Fibroblast of skin of back (primary cell): ENCODE data around the gene MAST2.
"Not testable (repeated sequence)": the region's sequence is repeated elsewhere in the genome, so short reads cannot be mapped to it uniquely, and the experiment has no call there.

Experiments
- DNase-seq: peaks from one replicate; pipeline ENCODE4 v3.0.0-alpha.2; 2013

MAST2 gene

DNA sequence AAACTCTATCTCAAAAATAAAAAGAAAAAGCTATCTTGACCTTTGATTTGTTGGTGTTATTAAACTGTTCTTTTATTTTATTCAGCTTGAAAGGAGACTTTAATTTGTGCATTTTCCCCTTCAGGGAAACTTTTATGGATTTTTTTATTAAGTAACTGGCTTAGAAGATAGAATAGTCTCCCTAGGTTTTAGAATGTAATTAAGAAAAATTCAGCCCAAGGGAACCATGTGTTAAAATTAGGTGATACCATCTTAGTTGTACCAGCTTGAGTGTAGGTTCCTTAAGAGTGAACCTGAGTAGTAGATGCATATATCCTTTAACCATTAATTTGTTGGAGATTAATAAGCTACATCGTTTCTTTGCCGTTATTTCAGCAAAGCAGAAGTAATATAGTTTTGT, 11.4 kb downstream of the MAST2 start:
- no peak for DNase-seq

GRCh38 chr1:45815667-45816458, 12.5 kb downstream of the MAST2 start:
- peak; percentile 31 for DNase-seq

DNA sequence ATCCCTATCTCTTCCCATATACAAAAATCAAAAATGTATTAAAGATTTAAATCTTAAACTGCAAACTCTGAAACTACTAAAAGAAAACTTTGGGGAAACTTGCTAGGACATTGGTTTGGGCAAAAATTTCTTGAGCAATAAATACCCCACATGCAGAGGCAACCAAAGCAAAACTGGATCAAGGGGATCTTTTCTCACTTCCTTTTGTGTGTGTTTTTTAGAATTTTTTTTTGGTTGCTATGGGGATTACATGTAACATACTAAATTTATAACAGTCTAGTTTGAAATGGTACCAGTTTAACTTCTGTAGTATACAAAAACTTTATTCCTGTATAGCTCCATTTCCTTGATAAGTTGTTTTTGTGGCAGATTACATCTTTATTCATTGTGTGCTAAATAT, 16.8 kb downstream of the MAST2 start:
- DNase-seq: no peak

DNA sequence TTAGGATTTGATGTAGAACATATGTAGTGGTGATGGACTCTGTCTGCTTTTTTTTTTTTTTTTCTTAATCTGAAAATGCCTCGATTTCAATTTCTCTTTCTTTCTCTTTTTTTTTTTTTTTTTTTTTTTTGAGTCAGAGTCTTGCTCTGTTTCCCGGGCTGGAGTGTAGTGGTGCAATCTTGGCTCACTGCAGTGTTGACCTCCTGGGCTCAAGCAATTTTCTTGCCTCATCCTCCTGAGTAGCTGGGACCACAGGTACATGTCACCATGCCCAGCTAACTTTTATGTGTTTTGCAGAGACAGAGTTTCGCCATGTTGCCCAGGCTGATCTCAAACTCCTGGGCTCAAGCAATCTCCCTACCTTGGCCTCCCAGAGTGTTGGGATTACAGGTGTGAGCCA, 17.4 kb downstream of the MAST2 start:
- no peak for DNase-seq

GRCh38 chr1:45822644-45823043, 19.2 kb downstream of the MAST2 start:
- DNase-seq: no peak

DNA sequence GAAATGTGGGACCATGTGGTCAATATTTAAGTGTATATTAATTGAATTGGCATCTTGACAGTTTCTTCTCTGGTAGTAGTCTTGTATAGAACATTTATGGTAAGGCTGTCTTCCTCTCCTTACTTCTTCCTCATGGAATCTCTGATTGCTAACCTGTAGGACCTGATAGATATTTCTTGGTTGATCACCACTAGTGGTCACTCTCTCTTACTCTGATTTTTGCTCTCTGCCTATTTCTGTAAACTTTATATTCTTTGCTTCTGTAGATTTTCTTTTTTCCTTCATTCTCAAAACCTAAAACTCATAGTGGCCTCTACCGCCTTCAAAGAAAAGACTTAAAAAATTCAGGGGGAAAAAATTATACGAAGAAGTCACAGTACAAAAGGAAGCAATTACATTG, 21.2 kb downstream of the MAST2 start:
- DNase-seq: no peak

DNA sequence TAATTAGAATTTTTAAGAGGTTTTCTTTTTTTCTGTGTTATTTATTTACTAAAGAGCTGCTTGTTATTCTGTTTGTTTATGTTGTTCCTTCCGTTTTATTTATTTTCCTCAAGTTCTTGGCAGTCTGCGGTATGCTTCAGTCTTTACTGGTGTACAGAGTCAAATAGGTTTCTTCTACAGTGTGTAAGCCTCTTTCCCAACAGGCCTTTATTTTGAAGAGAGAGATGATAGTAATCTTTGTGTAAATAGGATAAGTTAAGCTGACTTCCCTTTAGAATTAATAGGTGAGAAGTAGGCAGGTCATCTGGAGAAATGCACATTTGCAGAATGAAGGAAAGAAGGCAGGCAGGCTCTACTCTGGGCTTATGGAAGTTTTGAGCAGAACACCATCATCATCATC, 23.8 kb downstream of the MAST2 start:
- no peak for DNase-seq

DNA sequence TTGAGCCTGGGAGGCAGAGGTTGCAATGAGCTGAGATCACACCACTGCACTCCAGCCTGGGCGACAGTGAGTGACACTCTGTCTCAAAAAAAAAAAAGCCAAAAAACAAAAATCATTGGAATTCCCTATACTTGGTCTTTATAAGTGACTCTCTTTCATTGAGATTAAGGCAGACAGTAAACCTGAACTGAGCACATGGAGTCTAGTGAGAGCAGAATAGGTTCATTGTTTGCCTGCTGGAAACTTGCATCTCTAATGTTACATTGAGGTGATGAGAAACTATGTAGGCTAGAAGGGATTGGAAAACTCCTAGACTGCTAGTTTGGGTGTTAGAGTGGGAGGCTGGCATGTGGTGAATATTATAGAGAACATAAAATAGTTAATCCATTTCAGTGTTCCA, 25.4 kb downstream of the MAST2 start:
- no peak for DNase-seq

DNA sequence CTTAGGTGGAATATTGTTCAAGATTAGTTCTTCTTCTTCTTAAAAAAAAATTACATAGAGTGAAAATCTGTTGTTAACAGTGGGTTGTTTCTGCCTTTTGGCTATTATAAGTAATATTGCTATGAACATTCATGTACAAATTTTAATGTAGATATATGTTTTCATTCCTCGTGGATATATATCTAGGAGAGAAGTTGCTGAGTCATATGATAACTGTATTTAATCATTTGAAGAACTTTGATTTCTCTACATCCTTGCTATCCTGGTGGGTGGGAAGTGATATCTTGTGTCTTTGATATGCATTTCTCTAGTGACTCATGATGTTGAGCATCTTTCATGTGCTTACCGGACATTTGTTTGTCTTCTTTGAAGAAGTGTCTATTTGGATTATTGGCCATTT, 29.9 kb downstream of the MAST2 start:
- DNase-seq: no peak

DNA sequence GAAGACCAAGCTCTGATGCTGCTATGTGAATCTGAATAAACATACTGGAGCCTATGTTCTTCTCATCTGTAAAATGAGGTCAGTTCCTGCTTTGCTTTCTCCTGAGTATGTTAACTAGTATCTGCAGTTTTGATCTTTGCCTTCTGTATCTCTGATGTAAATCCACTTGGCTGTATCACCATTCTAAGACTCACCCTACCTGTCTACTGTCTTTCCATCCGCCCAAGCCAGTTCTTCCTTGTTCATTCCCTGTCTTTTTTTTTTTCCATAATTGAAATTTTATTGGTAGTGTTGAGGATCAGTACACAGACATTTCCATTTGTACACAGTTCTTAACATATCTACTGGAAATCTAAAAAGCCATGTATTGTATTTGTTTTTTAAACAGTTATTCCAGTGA, 31.3 kb downstream of the MAST2 start:
- no peak for DNase-seq

- no peak for DNase-seq
Measured at GRCh38 chr1:45836451-45836850, 33.0 kb downstream of the MAST2 start.

DNA sequence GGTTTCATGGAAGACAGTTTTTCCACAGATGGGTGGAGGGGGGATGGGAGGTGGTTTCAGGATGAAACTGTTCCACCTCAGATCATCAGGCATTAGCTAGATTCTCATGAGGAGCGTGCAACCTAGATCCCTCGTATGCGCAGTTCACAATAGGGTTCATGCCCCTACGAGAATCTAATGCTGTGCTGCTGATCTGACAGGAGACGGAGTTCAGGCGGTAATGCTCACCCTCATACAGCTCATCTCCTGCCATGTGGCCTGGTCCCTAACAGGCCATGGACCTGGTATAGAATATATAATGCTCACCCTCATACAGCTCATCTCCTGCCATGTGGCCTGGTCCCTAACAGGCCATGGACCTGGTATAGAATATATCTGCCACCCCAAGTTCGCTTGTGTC, 33.4 kb downstream of the MAST2 start:
- DNase-seq: not testable (repeated sequence)

DNA sequence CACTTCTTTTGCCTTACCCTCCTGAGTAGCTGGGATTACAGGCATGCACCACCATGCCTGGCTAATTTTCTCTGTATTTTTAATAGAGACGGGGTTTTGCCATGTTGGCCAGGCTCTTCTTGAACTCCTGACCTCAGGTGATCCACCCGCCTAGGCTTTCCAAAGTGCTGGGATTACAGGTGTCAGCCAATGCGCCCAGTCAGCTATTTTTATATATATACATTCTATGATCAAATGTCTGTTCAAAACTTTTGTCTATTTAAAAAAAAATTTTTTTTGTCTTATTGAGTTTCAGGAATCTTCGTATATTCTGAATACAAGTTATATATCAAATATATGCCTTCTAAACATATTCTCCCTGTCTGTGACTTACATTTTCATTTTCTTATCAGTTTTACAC, 34.9 kb downstream of the MAST2 start:
- DNase-seq: not testable (repeated sequence)

DNA sequence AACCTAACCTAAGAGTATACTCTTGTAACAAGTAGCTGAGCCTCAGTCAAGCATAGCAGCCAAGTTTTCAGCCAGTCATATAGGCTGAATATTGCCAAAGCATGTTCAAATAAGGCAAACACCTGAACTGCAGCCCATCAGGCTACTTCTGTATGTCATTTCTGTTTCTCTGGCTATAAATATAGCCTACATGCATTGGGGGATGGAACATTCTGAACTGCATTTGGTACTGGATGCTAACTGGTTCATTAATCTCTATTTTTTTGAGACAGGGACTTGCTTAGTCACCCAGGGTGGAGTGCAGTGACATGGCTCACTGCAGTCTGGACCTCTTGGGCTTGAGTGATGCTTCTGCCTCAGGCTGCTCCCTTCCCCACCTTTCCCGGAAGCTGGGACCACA, 37.3 kb downstream of the MAST2 start:
- peak; percentile 39 for DNase-seq

DNA sequence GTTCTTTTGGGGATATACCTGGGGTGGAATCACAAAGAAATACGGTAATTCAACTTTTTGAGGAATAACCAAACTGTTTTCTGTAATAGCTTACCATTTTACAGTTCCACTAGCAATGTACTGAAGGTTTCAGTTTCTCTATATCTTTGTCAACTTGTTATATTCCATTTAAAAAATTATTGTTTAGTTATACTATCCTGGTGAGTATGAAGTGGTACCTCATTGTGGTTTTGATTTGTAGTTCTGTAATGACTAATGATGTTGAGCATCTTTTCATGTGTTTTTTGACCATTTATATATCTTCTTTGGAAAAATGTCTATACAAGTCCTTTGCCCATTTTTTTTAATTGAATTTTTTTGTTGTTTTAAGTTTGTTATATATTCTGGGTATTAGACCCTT, 39.4 kb downstream of the MAST2 start:
- no peak for DNase-seq

GRCh38 chr1:45843474-45843905, 40.1 kb downstream of the MAST2 start:
- DNase-seq: peak; percentile 43

DNA sequence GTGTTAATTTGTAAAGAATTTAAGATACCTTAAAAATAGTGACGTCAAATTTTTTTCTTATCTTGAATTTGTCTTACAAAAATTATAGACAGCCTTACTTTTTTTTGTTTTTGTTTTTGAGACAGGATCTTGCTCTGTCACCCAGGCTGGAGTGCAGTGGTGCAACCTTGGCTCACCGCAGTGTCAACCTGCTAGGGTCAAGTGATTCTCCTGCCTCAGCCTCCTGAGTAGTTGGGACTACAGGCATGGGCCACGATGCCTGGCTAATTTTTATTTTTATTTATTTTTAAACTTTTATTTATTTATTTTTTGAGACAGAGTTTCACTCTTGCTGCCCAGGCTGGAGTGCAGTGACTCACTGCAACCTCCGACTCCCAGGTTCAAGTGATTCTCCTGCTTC, 40.6 kb downstream of the MAST2 start:
- not testable (repeated sequence) for DNase-seq

GRCh38 chr1:45846931-45847330, 43.5 kb downstream of the MAST2 start:
- peak; percentile 86 for DNase-seq

DNA sequence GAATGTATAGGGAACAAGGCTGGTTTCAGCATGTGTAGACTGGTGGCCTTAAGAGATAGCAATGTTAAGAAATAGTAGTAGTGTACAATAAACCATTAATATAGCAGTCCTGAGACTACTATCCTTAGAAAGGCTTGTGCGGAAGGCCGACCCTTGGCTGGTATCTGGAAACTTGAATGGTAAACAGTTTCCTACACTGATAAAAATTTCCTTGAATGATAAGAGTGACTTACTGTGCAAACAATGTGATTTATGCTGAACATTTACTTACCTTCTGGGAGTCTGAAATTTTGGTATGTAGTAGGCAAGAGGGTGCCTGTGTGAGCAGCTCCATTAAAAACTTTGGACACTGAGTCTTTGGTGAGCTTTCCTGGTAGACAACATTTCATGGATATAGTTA, 44.7 kb downstream of the MAST2 start:
- no peak for DNase-seq

GRCh38 chr1:45848714-45849113, 45.3 kb downstream of the MAST2 start:
- DNase-seq: no peak

GRCh38 chr1:45850017-45850416, 46.6 kb downstream of the MAST2 start:
- no peak for DNase-seq

GRCh38 chr1:45854724-45855123, 51.3 kb downstream of the MAST2 start:
- DNase-seq: no peak

DNA sequence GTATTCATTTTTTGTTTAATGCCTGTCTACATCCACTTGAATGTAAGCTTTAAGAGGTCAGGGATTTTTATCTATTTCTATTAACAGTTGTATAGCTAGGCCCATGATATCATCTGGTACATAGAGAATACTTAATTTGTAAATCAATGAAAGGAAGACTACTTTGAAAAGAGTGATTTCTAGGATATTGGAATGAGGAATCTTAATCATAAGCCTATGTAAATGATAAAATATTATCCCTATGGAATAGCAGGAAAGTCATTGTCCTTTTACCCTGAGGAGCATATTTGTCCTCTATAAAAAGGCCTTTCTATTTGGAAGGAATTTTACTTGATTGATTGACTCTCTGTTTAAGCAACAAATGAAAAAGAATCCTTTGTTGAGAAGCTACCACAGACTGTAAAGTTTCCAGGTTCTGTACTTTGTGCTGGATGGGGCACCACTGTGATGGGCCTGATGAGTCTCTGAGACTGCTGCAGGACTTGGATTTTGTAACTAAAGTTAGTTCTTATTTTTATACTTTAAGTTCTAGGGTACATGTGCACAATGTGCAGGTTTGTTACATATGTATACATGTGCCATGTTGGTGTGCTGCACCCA, 53.8 kb downstream of the MAST2 start:
- DNase-seq: no peak

DNA sequence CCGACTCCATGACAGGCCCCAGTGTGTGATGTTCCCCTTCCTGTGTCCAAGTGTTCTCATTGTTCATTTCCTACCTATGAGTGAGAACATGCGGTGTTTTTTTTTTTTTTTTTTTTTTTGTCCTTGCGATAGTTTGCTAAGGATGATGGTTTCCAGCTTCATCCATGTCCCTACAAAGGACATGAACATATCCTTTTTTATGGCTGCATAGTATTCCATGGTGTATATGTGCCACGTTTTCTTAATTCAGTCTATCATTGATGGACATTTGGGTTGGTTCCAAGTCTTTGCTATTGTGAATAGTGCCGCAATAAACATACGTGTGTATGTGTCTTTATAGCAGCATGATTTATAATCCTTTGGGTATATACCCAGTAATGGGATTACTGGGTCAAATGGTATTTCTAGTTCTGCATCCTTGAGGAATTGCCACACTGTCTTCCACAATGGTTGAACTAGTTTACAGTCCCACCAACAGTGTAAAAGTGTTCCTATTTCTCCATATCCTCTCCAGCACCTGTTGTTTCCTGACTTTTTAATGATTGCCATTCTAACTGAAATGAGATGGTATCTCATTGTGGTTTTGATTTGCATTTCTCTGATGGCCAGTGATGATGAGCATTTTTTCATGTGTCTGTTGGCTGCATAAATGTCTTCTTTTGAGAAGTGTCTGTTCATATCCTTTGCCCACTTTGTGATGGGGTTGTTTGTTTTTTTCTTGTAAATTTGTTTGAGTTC, 54.5 kb downstream of the MAST2 start:
- not testable (repeated sequence) for DNase-seq
